SK-N-SH (cell line): ENCODE results near the gene FBN2.

ENCODE experiments used
- ELF1 ChIP-seq: IDR thresholded peaks from 2 replicates; pipeline ENCODE4 v1.4.0; 2012
- EP300 ChIP-seq, 2 experiments: IDR thresholded peaks; 2 replicates each; pipeline versions ENCODE4 v1.4.0 to v1.6.1; 2012; ENCODE audit warnings: borderline replicate concordance in 1 of 2, low read depth in 1 of 2, low read length in 1 of 2
- EZH2phosphoT487 ChIP-seq: fragments of 200-600 bp; sonication (generic); IDR thresholded peaks from 2 replicates; pipeline ENCODE4 v1.6.1; 2017; ENCODE audit warnings: low read depth, mixed run types, mild to moderate bottlenecking, antibody characterized with exemption, moderate library complexity, borderline replicate concordance
- GABPA ChIP-seq: IDR thresholded peaks from 2 replicates; pipeline ENCODE4 v1.4.0; 2012; ENCODE audit warnings: low read depth, mild to moderate bottlenecking
- IRF3 ChIP-seq: fragments of 150-350 bp; IDR thresholded peaks from 2 replicates; pipeline ENCODE4 v1.6.1; 2016; ENCODE audit warnings: mild to moderate bottlenecking, low read depth, low read length
- JUND ChIP-seq: IDR thresholded peaks from 2 replicates; pipeline ENCODE4 v1.4.0; 2012
- TF ChIP-seq, protein P1 (sequence below): fragments of 200-600 bp; sonication (generic); IDR thresholded peaks from 2 replicates; pipeline ENCODE4 v1.6.1; 2017; ENCODE audit warnings: antibody characterized with exemption, mild to moderate bottlenecking, moderate library complexity

DNA sequence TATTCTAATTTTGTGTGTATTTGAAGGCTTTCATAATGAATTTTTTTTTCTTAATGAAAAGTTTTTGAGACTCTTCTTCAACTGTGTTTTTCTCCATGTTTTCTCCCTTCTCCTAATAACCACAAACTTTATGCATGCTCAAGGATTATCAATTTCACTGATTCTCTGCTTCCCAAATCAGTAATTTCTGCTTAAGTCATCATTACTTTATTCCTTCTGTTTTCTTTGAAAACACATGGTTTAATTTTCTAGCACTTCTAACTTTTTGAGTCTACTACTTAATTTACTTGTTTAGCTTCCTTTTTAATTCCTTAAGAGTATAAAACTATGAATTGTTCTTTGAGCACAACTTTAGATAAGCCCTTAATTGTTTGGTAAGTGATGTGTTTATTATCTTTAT, 11.5 kb upstream of the FBN2 start:
- TF ChIP-seq IRF3 (no peak), EP300 (IDR thresholded peaks at IDR 0.05; ENCODE audit: borderline replicate concordance in 1 of 2, low read depth in 1 of 2, low read length in 1 of 2) (no peak), JUND (no peak), EZH2phosphoT487 (no peak), GABPA (no peak), ELF1 (no peak)
- TF ChIP-seq, protein P1, sequence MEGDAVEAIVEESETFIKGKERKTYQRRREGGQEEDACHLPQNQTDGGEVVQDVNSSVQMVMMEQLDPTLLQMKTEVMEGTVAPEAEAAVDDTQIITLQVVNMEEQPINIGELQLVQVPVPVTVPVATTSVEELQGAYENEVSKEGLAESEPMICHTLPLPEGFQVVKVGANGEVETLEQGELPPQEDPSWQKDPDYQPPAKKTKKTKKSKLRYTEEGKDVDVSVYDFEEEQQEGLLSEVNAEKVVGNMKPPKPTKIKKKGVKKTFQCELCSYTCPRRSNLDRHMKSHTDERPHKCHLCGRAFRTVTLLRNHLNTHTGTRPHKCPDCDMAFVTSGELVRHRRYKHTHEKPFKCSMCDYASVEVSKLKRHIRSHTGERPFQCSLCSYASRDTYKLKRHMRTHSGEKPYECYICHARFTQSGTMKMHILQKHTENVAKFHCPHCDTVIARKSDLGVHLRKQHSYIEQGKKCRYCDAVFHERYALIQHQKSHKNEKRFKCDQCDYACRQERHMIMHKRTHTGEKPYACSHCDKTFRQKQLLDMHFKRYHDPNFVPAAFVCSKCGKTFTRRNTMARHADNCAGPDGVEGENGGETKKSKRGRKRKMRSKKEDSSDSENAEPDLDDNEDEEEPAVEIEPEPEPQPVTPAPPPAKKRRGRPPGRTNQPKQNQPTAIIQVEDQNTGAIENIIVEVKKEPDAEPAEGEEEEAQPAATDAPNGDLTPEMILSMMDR: no peak
